HG03442 (cell line): Measurements from ENCODE around the gene PARP3.
"Not testable (repeated sequence)": the region's sequence is repeated elsewhere in the genome, so short reads cannot be mapped to it uniquely, and the experiment has no call there.

Source experiments
- ATAC-seq: cut with Tn5 transposase; IDR thresholded peaks from one replicate; pipeline ENCODE4 v1.9.1; 2021; ENCODE audit warnings: mild to moderate bottlenecking, moderate library complexity; ENCODE audit not compliant: unreplicated experiment

The PARP3 gene

GRCh38 chr3:51941798-51942602, at the start of gene PARP3, which contains the start of gene RRP9:
PARP3 (plus strand) TSS chr3:51942363; CDS start chr3:51943356, 993 bp downstream.
RRP9 (minus strand) TSS chr3:51941904; CDS start chr3:51941867, 37 bp downstream.
- peak; percentile 88 for ATAC-seq

- ATAC-seq: no peak
These were observed 47.8 kb upstream of the PARP3 start for GRCh38 chr3:51894391-51894790.

DNA sequence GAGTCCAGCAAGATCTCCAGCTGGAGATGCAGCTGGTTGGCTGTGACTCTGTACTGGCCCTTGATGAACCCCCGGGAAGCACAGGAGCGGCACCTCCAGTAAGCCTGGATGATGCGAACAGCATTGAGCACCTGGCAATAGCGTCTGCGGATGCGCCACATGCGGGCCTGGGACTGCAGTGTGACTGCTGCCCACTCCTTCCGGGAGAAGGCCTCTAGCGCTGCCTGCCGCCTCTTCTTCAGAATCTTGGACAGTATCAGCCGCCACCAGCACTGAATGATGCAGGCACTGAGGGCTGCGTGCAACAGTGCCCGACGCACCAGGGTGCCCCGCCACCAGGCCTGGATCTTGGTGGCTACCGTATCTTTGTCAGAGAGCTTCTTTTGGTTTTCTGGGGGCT, 47.2 kb upstream of the PARP3 start:
- ATAC-seq: no peak

DNA sequence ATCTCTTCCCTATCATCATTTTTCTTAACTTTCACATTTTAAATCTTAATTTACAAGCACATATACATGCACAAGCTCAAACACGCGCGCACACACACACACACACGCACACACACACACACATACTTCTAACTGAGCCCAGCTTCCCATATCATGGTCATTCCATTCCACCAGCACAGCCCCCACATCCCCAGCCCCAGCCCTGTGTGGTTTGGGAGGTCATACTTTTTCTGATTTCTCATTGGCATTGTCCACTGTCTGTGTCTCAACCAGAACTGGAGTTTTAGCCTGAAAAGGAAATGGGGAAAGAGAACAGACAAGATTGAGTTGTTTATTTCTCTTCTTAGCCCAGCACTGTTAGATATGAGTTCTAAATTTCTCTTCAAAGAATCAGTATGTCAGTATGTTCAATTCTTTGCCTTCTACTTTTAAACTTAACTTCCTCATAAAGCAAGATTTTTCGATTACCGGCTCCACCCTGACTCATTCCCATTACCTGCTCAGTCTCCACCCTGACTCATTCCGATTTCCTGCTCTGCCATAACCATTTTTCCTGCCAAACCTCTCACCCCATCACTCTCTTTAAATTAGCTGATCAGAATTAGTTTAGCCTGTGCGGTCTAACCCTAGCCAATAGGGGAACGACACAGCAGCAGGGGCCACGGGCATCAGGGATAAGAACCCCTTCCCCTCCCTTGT, 45.4 kb upstream of the PARP3 start:
- ATAC-seq: no peak

DNA sequence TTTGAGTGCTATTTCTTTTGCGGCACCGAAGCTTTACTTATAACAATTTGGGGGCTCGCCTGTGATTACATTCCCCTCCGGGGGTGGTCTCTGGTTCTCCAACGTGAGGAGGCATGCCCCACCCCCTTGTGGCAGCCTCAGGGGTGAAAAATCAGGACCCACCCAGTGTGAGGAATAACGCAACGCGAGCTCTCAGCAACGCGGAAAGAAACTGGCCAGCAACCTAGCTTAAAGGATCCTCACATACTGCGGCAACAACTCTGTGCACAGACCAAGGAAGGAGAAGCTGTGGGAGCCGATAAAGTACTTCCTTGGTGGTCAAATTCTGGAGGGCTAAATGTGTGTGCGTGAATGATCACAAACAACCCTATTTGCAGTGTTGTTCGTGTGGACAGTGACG, 44.8 kb upstream of the PARP3 start:
- ATAC-seq: no peak

GRCh38 chr3:51900043-51900442, 42.1 kb upstream of the PARP3 start:
- ATAC-seq: not testable (repeated sequence)

GRCh38 chr3:51902361-51902760, 39.8 kb upstream of the PARP3 start:
- ATAC-seq: not testable (repeated sequence)

DNA sequence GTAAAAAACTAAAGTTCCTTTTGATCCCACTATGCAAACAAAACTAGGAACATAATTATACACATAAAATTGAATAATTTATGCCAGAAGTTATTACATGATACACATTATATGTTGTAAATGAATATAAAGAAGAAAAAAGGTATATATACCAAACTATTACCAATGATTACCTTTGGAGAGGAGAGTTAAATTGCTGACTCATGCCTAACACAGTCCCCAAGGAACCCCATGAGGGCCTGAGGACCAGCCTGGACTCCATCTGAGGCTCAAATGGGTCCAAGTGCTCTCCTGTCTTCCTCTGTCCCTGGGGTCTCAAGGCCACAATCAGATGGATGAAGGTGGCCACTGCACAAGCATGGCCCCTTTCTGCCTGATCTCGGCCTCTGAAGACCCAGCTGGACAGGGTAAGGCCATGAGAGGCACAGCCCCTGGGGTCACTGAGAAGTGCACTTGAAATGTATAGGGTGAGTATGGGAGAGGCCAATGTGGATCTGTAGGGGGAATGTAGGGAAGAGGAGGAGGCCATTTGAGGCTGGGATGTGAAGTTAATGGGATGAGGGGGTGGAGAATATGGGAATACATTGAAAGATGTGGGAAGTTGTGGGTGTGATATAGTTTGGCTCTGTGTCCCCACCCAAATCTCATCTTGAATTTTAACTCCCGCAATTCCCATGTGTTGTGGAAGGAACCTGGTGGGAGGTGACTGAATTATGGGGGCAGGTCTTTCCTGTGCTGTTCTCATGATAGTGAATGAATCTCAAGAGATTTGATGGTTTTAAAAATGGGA, 37.9 kb upstream of the PARP3 start:
- ATAC-seq: no peak

GRCh38 chr3:51908026-51908425, 34.1 kb upstream of the PARP3 start:
- no peak for ATAC-seq

DNA sequence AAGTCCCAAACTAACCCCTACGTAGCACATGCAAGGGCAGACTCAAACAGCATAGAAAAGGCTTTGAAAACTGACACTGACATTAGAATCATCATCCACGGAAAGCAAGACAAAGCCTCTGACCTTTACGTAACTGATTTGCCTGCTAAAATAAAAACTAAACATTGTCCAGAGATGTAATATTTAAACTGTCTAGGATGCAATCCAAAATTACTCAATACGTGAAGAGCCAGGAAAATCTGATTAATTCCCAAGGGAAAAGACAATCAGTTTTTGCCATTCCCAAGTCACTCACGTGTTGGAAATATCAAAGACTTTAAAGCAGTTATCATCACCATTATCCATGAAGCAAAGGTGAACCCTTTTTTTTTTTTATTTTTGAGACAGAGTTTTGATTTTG, 25.7 kb upstream of the PARP3 start:
- no peak for ATAC-seq

GRCh38 chr3:51921081-51921578, 21.0 kb upstream of the PARP3 start:
- ATAC-seq: no peak

GRCh38 chr3:51927061-51927977, 14.8 kb upstream of the PARP3 start:
- no peak for ATAC-seq

GRCh38 chr3:51928438-51928837, 13.7 kb upstream of the PARP3 start:
- ATAC-seq: no peak

- not testable (repeated sequence) for ATAC-seq
These were observed 13.2 kb upstream of the PARP3 start for GRCh38 chr3:51928981-51929380.

GRCh38 chr3:51929420-51930003, 12.7 kb upstream of the PARP3 start:
- ATAC-seq: no peak

GRCh38 chr3:51930439-51930838, 11.7 kb upstream of the PARP3 start:
- no peak for ATAC-seq

DNA sequence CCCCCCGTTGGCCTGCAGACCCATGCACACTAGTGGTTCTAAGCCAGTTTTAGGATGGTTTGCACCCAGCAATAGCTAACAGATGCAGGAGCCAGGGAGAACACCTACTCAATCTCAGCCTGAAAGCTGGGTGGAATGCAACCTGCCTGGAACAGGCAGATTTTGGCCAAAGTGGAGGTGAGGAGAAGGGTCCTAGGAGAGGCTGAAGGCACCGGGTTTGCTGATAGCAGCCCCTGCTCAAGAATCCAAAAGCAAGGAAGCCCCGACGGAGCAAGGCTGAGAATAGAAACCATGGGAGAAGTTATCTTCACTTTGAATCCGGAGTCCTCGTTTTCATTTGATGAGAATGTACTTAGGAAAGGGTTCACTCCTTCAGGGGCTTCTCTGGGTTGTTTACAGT, 10.4 kb upstream of the PARP3 start:
- no peak for ATAC-seq

DNA sequence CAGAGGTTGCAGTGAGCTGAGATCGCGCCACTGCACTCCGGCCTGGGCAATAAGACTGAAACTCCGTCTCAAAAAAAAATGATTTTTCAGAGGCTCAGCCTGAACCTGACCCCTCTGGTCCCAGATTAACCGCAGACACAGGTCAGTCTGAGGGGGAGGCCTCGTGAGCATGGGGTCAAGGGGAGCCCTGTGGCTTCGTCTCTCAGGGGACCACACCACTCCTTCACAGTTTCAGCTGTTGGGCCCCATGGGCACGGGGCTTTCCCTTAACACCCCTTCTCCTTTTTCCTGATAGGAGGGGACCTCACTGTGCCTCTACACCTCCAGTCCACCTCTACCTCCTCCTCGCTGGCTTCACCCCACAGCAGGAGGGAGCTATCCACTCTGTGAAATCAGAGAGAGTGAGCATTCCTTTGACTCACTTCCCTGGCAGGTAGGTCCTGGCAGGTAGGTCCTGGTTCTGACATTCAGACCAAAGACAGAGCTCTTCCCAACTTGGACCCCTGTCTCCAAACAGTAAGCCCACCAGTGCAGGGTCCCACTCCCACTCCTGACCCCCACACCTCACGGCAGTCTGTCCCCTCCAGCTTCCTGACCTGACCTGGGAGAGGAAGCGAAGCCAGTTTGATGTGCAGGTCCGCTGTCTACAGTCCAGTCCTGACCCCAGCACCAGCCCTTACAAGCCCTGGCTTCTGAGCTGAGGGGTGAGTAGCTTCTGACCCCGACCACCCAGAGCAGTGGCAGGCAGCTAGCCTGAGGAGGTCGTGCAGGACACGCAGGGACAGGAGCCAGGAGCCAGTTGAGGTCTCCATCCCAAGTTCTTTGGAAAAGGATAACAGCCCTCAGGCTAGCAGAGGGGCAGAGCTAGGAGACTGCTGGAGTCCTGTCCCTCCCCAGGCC, 9.4 kb upstream of the PARP3 start:
- no peak for ATAC-seq
